Dedifferentiated amniotic fluid mesenchymal stem cell (primary cell): Measurements from ENCODE around the gene VGF.

Source experiments
- DNase-seq: peaks from one replicate; pipeline ENCODE4 v3.0.0-alpha.2; 2016; ENCODE audit errors: extremely low spot score

Gene VGF

DNA sequence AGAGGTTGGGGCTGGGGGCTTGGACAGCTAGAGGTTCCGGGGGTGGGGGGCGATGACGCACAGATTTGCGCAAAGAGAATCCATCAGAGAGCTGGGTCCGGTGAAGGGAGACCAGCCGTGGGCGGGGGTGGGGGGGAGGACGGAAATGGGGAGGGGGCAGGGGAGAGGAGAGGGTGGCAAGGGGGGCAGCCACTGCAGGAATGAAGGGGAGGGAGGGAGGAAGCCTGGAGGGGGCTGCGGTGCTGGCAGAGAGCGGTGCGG is 1.2 kb upstream of the VGF start:
- DNase-seq, result no peak

DNA sequence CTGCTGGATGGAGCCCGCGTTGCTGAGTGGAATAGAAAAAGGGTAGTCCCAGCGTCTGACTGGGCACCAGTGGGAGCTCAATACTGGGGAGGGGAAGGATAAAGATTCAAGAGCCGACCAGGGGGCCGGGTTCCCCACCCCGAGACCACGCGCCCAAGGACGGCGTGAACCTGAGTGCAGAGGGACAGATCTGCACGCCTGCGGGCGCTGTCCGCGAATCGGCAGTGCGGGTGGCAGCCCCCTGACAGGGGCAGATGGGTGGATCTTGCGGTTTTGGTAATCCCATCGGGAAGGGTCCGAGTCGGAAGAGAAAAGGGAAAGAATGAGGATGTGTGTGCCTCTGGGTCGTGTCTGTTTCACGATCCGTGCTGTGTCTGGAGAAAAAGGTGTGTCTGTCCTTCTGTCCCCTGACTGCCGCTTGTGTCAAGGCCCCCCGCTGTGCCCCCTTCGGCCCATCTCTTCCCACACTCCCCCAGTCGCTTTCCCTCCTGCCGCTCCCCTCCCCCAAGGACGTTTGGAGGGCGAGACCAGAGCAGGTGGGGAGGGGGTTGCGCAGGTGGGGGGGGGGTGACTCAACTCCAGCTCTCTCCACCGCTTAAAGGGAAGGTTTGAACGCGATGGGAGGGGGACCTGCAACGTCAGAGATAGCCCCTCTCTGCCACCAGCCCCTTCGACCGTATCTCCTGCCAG is 734 bp upstream of the VGF start:
- DNase-seq, result no peak

DNA sequence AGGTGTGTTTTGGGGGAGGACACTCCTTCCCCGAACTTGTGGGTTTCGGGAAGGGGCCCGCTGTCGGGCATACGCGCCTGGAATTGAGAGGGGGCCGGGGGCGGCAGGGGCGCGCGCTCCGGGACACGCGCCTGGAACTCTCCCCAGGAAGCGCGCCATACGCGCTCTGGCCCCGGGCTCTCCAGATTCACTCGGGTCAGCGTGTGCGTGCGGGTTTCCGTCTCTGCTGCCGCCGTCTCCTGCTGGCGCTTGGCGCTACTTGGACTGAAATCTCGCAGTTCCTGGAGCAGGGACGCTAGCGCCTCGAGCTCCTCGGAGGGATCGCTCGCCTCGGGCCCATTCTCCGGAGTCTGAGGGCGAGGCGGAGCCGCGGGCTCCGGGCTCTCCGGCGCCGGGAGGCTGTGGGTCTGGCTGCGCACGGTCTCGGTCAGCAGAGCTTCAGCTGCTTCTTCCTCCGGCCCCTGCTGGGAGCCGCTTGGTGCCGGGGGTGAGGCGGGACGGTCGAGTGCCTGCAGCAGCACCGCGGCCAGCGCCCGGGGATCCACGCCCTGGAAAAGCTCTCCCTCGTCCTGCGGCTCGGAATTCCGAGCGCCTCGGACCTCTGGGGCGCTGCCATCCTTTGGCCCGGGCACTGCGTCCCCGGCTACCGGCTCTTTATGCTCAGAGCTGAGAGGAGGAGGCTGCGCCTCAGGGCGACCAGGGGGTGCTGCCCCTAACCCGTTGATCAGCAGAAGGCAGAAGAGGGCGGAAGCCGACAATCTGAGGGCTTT is 1.1 kb downstream of the VGF start:
- DNase-seq, result peak; percentile 40

DNA sequence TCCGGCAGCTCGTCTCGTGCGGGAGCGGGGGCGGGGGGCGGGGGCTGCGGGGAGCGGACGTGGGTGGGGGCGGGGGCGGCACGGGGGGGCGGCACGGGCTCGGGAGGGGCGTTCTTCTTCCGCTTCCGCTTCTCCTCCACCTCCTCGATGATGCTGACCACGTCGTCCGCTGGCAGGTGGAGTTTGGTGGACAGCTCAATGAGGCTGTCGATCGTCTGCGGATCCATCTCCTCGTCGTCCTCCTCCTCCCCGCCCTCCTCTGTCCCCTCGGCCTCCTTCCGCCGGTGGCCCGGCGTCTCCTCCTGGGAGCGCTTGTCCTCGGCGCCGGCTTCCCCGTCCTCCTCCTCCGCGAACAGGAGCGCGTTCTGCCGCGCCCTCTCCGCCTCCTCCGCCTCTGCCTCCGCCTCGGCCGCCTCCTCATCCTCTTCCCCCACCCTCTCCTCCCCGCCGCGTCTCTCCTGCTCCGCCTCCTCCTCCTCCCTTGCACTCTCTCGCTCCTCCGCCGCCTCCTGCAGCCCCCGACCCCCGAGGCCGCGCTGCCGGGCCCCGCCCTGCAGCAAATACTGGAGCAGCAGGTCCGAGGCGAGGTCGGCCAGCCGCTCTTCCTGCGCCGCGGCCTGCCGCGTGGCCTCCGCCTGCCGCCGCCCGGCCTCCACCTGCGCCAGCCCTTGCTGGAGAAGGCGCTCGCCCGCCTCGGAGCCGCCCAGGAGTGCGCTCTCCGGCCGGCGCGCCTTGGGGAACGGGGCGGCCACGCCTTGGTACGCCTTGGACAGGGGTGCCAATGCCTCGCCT is 1.9 kb downstream of the VGF start:
- DNase-seq, result no peak

DNA sequence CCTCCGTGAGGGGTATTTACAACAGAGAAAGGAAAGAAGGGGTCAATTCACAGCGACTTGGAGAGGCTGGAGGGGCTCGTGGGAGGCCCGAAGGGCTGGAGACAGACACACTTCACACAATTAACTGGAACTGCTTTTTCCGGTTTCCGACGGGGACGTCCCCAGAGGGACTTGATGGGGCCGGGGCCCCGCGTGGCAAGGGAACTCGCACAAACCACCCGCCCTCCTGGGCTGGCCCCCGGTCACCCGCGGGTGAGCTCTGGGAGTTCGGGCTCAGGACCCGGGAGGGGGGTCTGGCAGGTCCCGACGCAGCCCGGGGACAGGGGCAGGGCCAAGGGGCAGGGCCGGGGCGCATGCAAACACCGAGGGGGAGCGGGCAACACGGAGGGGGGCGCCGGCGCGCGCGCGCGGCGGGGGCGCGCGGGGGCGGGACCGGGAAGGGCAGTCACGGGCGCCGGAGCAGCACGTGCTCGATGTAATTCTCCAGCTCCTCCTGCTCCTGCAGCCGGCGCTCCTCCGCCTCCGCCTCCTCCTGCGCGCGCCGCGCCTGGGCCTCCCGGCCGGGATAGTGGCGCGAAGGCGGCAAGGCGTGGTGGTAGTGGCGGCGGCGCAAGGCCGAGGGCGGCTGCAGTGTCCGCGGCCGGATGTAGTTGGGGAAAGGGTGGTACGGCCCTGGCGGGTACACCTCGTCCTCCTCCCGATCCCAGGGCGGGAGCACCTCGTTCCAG is 2.7 kb downstream of the VGF start:
- DNase-seq, result no peak

DNA sequence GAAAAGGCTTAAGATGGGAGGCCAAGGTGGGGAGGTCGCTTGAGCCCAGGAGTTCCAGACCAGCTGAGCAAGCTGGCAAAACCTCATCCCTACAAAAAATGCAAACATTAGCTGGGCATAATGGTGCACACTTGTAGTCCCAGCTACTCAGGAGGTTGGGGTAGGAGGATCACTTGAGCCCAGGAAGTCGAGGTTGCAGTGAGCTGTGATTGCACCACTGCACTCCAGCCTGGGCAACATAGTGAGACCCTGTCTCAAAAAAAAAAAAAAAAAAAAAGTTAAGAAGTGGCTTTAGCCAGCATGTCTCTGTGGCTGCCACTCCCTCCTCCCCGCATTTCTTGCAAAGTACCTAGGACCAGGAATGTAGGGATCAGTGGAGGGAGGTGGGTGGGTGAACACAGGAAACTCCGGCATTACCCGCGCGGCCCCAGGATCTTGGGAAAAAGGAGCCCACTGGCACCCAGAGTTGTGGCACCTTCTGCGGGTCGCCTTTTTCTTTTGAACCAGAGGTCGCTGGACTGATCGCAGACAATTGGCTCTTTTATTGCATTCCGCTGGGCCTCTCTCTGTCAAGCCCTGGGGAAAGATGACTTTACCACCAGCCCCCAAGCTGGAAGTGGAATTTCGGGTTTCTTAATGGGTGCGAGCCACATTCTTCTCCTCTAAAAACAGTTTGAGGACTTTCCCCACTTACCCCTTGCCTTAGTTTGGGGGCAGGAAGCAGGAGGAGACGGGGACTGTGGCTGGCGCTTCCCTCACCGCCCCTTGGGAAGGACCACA is 3.5 kb downstream of the VGF start:
- DNase-seq, result no peak

DNA sequence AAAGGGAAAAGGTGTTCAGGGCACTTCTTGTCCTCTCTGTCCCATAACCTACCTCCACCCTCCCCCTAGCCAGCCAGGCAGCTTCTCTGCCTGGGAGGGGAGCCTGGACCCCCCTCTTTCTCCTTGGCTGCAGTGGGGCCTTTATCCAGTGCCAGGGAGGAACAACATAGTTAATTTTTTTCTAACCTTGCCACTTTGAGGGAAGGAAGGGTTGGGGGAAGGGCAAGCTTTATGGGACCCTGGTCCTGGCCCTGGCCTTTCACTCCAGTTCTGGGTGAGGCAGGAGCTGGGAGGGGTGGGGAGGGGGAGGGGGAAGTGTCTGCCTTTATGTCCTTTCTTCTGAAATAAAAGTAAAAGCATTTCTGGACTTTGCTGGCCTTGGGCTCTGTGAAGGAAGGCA is 4.5 kb downstream of the VGF start:
- DNase-seq, result no peak

DNA sequence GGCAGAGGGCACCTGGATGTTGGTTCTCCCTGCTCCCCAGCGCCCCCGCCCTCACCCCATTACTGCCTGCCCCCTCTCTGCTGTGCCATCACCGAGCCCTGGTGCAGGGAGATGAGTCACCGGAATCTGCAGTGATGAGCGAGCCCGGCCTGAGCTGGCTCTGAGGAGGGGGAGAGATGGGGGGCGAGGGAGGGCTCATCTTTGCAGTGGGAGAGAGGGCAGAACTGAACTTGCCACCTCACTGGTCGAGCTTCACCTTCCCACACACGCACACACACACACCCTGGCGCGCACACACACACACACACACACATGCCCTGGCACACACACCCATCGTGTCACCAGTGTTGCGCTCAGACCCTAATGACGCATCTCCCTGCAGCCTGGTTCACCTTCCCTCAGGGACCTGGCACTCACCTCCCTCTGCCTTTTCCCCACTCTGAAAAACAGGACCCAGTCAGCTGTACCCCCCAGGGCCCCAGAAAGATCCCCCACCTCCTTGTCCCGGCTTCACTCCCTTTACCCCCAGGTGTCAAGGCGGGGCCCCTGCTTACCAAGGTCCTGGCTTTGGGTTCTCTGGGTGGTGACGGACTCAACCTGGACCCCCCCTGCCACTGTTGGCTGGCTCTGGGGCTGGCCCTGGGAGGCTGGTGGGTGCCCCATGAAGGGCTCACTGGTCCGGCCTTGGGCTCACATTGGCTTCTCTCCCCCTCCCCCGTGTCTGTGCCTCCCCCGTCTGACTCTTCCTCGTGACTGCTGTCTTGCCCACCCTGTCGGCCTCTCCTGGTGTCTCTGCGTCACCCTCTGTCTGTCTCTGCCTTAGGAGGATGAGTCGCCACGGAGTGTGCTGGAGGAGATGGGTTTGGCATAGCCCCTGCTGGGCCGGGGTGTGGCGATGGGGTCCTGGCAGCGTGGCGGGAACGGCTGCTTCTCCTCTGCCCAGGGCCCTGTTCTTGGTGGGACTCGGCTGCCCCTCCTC is 5.4 kb downstream of the VGF start:
- no peak for DNase-seq

DNA sequence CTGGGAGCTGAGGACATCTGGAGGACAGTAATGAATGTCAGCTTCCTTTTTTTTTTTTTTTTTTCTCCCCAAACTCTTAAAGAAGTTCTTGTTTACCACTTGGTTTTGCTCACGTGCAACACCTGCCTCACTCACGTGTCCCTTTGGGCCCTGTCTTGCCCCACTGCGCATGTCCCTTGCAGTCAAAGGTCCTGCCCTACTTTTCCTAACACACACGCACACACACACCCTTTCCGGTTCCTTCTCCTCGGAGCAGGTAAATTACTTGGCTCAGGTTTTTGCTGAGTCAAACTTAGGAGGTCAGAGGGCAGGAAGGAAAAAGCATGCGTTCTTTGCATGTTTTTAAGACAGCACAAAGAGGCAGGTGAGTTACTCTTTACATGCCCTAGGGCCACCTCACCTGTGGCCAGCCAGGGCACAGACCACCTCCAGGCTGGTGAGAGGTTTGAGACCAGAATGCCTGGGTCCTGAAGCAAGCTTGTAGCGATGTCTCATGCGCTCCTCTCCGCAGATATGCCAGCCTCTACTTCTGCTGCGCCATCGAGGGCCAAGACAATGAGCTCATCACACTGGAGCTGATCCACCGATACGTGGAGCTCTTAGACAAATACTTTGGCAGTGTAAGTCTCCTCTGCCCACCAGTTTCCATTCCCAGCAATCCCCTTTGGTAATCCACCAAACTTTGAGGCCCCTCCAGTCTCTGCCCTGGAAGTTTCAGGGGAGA is 8.3 kb downstream of the VGF start:
- no peak for DNase-seq

DNA sequence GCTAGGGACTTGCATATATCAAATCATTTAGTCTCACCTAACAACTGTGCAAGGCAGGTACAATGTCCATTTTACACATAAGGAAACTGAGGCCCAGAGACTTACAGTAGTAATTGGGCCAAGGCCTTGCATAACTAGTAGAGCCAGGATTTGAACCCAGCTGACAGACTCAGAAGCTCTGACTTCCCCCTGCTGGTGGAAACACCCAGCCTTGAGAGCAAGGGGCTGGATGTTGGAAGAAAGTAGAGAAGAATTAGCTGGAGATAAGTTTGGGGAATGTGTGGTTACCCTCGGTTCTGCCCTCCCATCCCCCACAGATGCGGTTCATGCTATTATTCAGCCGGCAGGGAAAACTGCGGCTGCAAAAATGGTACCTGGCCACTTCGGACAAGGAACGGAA is 9.1 kb downstream of the VGF start:
- DNase-seq, result no peak

DNA sequence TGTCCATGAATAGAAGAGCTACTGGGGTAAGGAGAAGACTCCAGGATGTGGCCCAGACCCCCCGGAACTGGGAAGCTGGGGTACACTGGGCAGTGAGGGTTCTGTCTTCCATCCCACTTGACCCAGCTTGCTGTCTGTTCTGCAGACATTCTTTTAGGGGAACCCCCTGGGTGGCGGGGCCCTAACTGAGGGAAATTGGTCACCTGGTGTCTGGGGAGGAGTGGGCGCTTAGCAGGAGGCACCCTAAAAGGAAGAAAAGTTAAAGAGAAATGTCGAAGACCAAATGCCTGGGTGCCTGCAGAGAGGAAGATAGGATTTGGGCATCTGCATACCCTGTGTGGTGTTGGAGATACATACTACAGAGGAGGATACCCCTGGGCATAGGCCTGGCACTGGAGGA is 10.1 kb downstream of the VGF start:
- no peak for DNase-seq

DNA sequence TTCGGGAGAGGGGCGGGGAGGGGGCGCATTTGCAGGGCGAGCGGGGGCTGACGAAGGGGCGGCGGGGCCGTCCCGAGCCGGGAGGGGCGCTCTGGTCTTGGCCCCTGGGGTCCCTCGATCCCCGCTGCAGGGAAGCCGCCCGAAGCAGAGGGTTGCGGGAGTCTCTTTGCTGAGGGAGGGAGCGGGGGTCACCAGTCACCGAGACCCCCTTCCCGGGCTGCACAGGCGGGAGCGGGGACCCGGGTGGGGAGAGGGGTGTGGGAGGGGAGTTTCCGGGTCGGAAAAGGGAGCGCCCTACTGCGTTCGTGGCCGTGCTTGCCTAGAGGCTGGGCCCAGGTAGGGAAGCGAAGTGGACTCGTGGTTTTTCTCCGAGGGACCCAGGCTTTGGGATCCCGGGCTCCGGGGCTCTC is 10.7 kb downstream of the VGF start:
- DNase-seq, result no peak

DNA sequence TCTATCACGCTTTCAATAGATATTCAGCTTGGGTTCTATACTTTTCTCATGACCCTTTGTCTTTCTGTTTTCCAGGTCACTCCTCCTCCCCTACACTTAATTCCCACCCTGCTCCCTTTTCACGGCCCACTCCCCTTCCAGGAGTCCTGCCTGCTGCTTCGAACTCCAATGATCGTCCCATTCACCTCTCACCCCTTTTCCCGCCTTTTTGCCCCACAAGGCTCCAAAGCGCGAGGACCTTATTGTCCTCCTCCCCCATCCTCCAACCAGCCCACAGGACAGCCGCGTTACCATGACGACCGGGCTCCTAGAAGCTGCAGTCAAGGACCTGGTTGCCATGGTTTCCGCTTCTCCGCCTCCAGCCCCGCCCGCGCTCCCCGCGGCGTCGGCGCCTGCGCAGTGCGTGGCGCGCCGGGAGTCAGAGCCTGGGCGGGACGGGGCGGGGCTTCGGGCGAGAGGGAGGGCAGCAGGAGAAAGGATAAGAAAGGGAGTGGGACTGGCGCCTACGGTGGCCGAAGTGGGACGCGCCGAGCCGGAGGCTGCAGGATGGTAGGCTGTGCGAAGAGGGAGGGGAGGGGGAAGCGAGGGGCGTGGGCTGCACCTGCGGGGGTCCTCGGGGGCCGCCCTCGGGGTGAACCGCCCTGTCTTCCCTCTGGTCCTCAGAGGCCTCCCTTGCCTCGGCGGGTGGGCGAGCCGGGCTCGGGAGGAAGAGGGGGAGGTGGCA is 11.2 kb downstream of the VGF start, which contains the start of gene AP1S1:
AP1S1 (plus strand) TSS at position 508 of the 724 bp plus-strand sequence; CDS start at position 547, 39 bp downstream.
- peak; percentile 86 for DNase-seq

DNA sequence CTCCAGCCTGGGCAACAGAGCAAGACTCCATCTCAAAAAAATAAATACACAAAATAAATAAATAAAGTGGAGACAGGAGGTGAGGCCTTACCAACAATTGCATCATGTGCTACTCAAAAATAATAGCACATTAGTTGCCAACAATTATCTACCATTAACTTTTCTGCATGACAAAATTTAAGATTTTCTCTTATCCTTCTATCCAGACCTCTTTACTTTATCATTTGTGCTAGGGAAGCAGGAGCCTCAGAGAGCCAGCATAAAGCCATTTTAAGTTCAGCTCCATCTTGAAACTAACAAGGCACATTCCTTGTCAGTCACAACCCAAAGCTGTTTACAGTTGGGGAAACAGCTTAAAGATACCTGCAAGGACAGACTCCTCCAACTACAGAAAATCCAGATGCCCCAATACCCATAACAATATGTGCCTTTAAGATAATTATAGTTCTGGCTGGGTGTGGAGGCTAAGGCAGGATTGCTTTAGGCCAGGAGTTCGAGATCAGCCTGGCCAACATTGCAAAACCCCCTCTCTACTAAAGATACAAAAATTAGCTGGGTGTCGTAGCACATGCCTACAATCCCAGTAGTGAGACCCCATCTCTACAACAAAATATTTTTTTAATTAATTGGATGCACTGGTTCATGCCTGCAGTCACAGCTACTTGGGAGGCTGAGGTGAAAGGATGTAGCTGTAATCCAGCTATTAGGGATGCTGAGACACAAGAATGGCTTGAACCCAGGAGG is 13.3 kb downstream of the VGF start:
- DNase-seq, result no peak

DNA sequence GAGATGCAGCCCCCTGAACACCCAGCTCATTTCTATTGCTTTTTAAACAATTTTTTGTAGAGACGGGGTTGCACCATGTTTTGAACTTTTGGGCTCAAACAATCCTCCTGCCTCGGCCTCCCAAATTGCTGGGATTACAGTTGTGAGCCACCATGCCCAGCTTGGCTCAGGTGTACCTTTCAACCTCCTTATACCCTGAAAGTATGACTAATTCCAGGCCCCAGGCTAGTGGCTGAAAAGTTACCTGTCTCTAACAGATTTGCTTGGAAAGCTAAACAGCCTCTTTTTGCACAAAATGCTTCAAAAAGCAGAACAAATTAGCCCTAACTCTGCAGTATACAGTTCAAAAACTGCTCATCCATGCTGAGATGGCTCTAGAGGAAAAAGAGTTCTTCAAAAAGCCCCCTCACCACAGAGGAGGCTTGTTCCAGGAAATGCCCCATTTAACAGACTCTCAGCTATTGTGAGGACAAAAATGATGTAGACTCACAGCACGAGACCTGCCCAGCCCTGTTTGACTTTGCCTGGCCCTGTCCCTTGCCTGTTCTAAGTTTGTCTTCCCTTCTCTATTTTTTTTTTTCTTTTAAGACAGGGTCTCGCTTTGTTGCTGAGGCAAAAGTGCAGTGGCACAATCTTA is 24.5 kb downstream of the VGF start:
- no peak for DNase-seq

DNA sequence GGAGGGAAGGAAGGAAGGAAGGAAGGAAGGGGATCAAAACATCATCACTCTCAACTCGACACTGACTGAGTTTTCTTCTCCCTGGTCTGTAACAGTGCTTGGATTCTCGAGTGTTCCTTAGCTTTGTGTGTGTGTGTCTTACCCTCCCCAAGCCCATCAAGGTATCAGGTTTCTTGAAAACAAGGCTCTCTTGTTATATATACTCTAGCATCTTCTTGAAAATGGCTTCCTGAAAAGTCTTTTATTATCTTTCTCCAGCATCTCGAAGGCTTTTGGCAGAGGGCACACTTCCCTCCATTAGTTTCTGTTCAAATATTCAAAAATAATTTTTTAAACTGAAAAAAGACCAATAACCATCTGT is 25.1 kb downstream of the VGF start:
- DNase-seq, result peak; percentile 16

DNA sequence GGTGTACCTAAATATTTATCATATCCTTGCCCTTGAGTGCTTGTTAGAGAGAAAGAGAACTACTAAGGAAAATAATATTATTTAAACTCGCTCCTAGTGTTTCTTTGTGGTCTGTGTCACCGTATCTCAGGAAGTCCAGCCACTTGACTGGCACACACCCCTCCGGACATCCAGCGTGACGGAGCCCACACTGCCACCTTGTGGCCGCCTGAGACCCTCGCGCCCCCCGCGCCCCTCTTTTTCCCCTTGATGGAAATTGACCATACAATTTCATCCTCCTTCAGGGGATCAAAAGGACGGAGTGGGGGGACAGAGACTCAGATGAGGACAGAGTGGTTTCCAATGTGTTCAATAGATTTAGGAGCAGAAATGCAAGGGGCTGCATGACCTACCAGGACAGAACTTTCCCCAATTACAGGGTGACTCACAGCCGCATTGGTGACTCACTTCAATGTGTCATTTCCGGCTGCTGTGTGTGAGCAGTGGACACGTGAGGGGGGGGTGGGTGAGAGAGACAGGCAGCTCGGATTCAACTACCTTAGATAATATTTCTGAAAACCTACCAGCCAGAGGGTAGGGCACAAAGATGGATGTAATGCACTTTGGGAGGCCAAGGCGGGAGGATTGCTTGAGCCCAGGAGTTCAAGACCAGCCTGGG is 27.0 kb downstream of the VGF start:
- peak; percentile 89 for DNase-seq
